CD4-positive, alpha-beta T cell (primary cell): Measurements from ENCODE around the gene ARID1B. TPM values are rescaled to one million over a fixed set of nuclear protein-coding genes. Genes with fewer than 3 reads are reported as not detected.

ENCODE experiments used
- ATAC-seq: fragments of 200-7000 bp; cut with Tn5 transposase; one replicate; pipeline ENCODE4 v1.10.0; 2022; ENCODE audit warnings: mild to moderate bottlenecking; ENCODE audit not compliant: poor library complexity
- CTCF ChIA-PET: fragments of 350-600 bp; sonication (Branson Sonifier 250); formaldehyde crosslinking; loops from one replicate; lab custom pipeline; 2021; ENCODE audit warnings: antibody characterized with exemption, inconsistent platforms; lab: Charles Lee
- POLR2A ChIA-PET: fragments of 350-600 bp; sonication (Branson Sonifier 250); formaldehyde crosslinking; loops from one replicate; lab custom pipeline; 2021; ENCODE audit warnings: antibody characterized with exemption, inconsistent platforms; lab: Charles Lee
- DNase-seq, 14 experiments: peaks; one replicate each; pipeline ENCODE4 v3.0.0-alpha.2; 2013 to 2020; ENCODE audit warnings: mixed read lengths in 2 of 14
- H3K27ac ChIP-seq, 2 donors: one replicate each; pipeline versions ENCODE4 v1.5.1 to v1.7.0; 2013; ENCODE audit warnings: low read length in 2 of 2, low read depth in 1 of 2, mild to moderate bottlenecking in 1 of 2
- H3K27me3 ChIP-seq, 2 experiments: 1 replicate in 1 of 2; 2 replicates in 1 of 2; pipeline versions ENCODE4 v1.6.1 to v1.7.0; 2013; ENCODE audit warnings: low read length in 2 of 2, control low read depth in 1 of 2, mild to moderate bottlenecking in 1 of 2, moderate library complexity in 1 of 2; ENCODE audit not compliant: insufficient read depth in 2 of 2, control insufficient read depth in 1 of 2
- H3K36me3 ChIP-seq: one replicate; pipeline ENCODE4 v1.6.1; 2013; ENCODE audit warnings: low read length, control low read depth; ENCODE audit not compliant: insufficient read depth
- H3K4me1 ChIP-seq: one replicate; pipeline ENCODE4 v1.6.1; 2013; ENCODE audit warnings: low read length, control low read depth; ENCODE audit not compliant: insufficient read depth
- H3K4me3 ChIP-seq: one replicate; pipeline ENCODE4 v1.5.1; 2013; ENCODE audit warnings: mild to moderate bottlenecking, low read length, moderate library complexity
- H3K9me3 ChIP-seq, 2 experiments: 1 replicate in 1 of 2; 2 replicates in 1 of 2; pipeline versions ENCODE4 v1.6.1 to v1.7.0; 2013; ENCODE audit warnings: low read length in 2 of 2, mild to moderate bottlenecking in 2 of 2, control low read depth in 1 of 2, moderate library complexity in 1 of 2; ENCODE audit not compliant: control insufficient read depth in 1 of 2, insufficient read depth in 1 of 2
- H3K27ac Mint-ChIP-seq: one replicate; pipeline ENCODE4 v1.8.0; 2020; ENCODE audit warnings: mixed read lengths
- H3K27me3 Mint-ChIP-seq: one replicate; pipeline ENCODE4 v1.8.0; 2021; ENCODE audit warnings: mixed read lengths
- H3K36me3 Mint-ChIP-seq: one replicate; pipeline ENCODE4 v1.8.0; 2021; ENCODE audit warnings: low read depth, mixed read lengths
- H3K4me1 Mint-ChIP-seq: one replicate; pipeline ENCODE4 v1.8.0; 2021; ENCODE audit warnings: low read depth, mixed read lengths
- H3K4me3 Mint-ChIP-seq: one replicate; pipeline ENCODE4 v1.8.0; 2020; ENCODE audit warnings: mild to moderate bottlenecking, mixed read lengths
- H3K9me3 Mint-ChIP-seq: one replicate; pipeline ENCODE4 v1.8.0; 2020; ENCODE audit warnings: mixed read lengths
- CTCF ChIP-seq: fragments of 200-600 bp; IDR thresholded peaks from one replicate; pipeline ENCODE4 v1.8.0; 2022; ENCODE audit warnings: antibody characterized with exemption, mild to moderate bottlenecking
- intact Hi-C, 2 experiments: fragments of 100-400 bp; cut with DNase I in 1 of 2; cut with micrococcal nuclease in 1 of 2; formaldehyde crosslinking; loops; one replicate each; pipeline versions ENCODE4 v1.15.1 to v1.9.0; 2023 to 2025; cut with DNase I, micrococcal nuclease
- total RNA-seq, 174 experiments: library from RNA in 2 of 174; stranded (reverse) in 2 of 174; gene quantifications; one replicate each; pipeline ENCODE4 v1.2.3 and lab custom pipeline; 2021 to 2026

Gene ARID1B
- total RNA-seq, 2 experiments from 2014 or later = 120 to 125 TPM

- TF ChIP-seq CTCF = no peak
- intact Hi-C loops = loop anchor here in 1 of 2 experiments (5.0 to 10.0 kb wide), 2 partner anchors 72 to 385 kb away; no protein-coding TSS in a partner anchor
- no peak overlapping the region for H3K4me3 Mint-ChIP-seq
- DNase-seq = no peak
- H3K36me3 Mint-ChIP-seq = no peaks in the 10 kb centered on the region
- no peak for ATAC-seq
- H3K9me3 Mint-ChIP-seq = no peaks in the 10 kb centered on the region
- Histone ChIP-seq H3K27me3 (no peaks in the 10 kb centered on the region), H3K4me1 (peaks cover 21% of the 10 kb centered on the region), H3K4me3 (no peak overlapping the region), H3K27ac (no peak overlapping the region), H3K9me3 (no peaks in the 10 kb centered on the region), H3K36me3 (no peaks in the 10 kb centered on the region)
- CTCF ChIA-PET = no interaction called here
- POLR2A ChIA-PET = no interaction called here
- H3K4me1 Mint-ChIP-seq = peaks cover 71% of the 10 kb centered on the region
- no peak overlapping the region for H3K27ac Mint-ChIP-seq
- H3K27me3 Mint-ChIP-seq = no peaks in the 10 kb centered on the region
Observed at GRCh38 chr6:156950084-156950483, 172.9 kb downstream of the ARID1B start.

GRCh38 chr6:156950531-156950930, 173.4 kb downstream of the ARID1B start:
- Mint-ChIP-seq H3K27me3 (no peaks in the 10 kb centered on the region), H3K36me3 (no peaks in the 10 kb centered on the region), H3K9me3 (no peaks in the 10 kb centered on the region), H3K27ac (no peak overlapping the region), H3K4me1 (peaks cover 71% of the 10 kb centered on the region), H3K4me3 (no peak overlapping the region)
- H3K9me3 ChIP-seq = no peaks in the 10 kb centered on the region
- no peaks in the 10 kb centered on the region for H3K36me3 ChIP-seq
- intact Hi-C loops = loop anchor here in 1 of 2 experiments (5.0 to 10.0 kb wide), 2 partner anchors 72 to 386 kb away; no protein-coding TSS in a partner anchor
- no peak for DNase-seq
- POLR2A ChIA-PET = no interaction called here
- CTCF ChIA-PET = no interaction called here
- H3K27ac ChIP-seq = no peak overlapping the region
- no peak for TF ChIP-seq CTCF
- H3K4me1 ChIP-seq = peaks cover 21% of the 10 kb centered on the region
- no peak overlapping the region for H3K4me3 ChIP-seq
- H3K27me3 ChIP-seq = no peaks in the 10 kb centered on the region
- no peak for ATAC-seq

GRCh38 chr6:156952401-156952800, 175.2 kb downstream of the ARID1B start:
- Mint-ChIP-seq H3K4me1 (peaks cover 75% of the 10 kb centered on the region), H3K9me3 (no peaks in the 10 kb centered on the region), H3K36me3 (no peaks in the 10 kb centered on the region), H3K27ac (peak overlapping the region; percentile 52), H3K27me3 (no peaks in the 10 kb centered on the region), H3K4me3 (no peak overlapping the region)
- no peak for DNase-seq
- ATAC-seq = no peak
- H3K27me3 ChIP-seq = no peaks in the 10 kb centered on the region
- CTCF ChIA-PET = interaction anchor here (1.3 to 1.6 kb wide), 3 partner anchors 9 to 15 kb away, joined by 3 to 5 read pairs (median 4); no protein-coding TSS in a partner anchor
- intact Hi-C loops = loop anchor here in 1 of 2 experiments (2.0 to 10.0 kb wide), 3 partner anchors 70 to 388 kb away; partner anchors contain the start of gene ARID1B
- H3K27ac ChIP-seq = no peak overlapping the region
- POLR2A ChIA-PET = interaction anchor here (1.0 to 1.6 kb wide), 4 partner anchors 69 to 322 kb away, joined by 3 to 5 read pairs (median 3); no protein-coding TSS in a partner anchor
- peaks cover 29% of the 10 kb centered on the region for H3K4me1 ChIP-seq
- TF ChIP-seq CTCF = no peak
- H3K4me3 ChIP-seq = no peak overlapping the region
- no peaks in the 10 kb centered on the region for H3K36me3 ChIP-seq
- no peaks in the 10 kb centered on the region for H3K9me3 ChIP-seq
